Neuronal stem cell (in vitro differentiated cells): ENCODE measurements around the gene CMTM7.
"Not testable (repeated sequence)": the region's sequence is repeated elsewhere in the genome, so short reads cannot be mapped to it uniquely, and the experiment has no call there.

Source experiments
- DNase-seq: peaks from one replicate; pipeline ENCODE4 v3.0.0-alpha.2; 2013; ENCODE audit warnings: low spot score
- H2AFZ ChIP-seq: one replicate; pipeline ENCODE4 v1.6.1; 2013; ENCODE audit warnings: mild to moderate bottlenecking, low read length, inconsistent platforms
- H2AK5ac ChIP-seq: 2 replicates; pipeline ENCODE4 v1.6.1; 2013; ENCODE audit warnings: low read depth, mild to moderate bottlenecking, inconsistent platforms, low read length, moderate library complexity, mixed read lengths
- H2BK120ac ChIP-seq: 2 replicates; pipeline ENCODE4 v1.6.1; 2013; ENCODE audit warnings: low read depth, mild to moderate bottlenecking, inconsistent platforms, low read length, moderate library complexity, mixed read lengths
- H2BK12ac ChIP-seq: one replicate; pipeline ENCODE4 v1.6.1; 2013; ENCODE audit warnings: low read length, inconsistent platforms
- H2BK15ac ChIP-seq: 2 replicates; pipeline ENCODE4 v1.6.1; 2013; ENCODE audit warnings: mild to moderate bottlenecking, low read length, inconsistent platforms, mixed read lengths
- H2BK5ac ChIP-seq: one replicate; pipeline ENCODE4 v1.6.1; 2013; ENCODE audit warnings: inconsistent platforms, mild to moderate bottlenecking, low read length, moderate library complexity
- H3K14ac ChIP-seq: one replicate; pipeline ENCODE4 v1.6.1; 2013; ENCODE audit warnings: low read length, inconsistent platforms
- H3K18ac ChIP-seq: 2 replicates; pipeline ENCODE4 v1.6.1; 2013; ENCODE audit warnings: low read length, inconsistent platforms
- H3K23ac ChIP-seq: 2 replicates; pipeline ENCODE4 v1.6.1; 2013; ENCODE audit warnings: low read depth, mild to moderate bottlenecking, mixed read lengths, low read length, inconsistent platforms; ENCODE audit not compliant: poor library complexity
- H3K27ac ChIP-seq: replicated peaks from 3 replicates; pipeline ENCODE4 v1.5.1; 2013; ENCODE audit warnings: low read length, inconsistent platforms
- H3K27me3 ChIP-seq, 3 experiments: 2 replicates each; pipeline ENCODE4 v1.6.1; 2013; ENCODE audit warnings: low read length in 3 of 3, mild to moderate bottlenecking in 2 of 3, inconsistent platforms in 1 of 3, low read depth in 1 of 3, mixed read lengths in 1 of 3, moderate library complexity in 1 of 3; ENCODE audit not compliant: control insufficient read depth in 3 of 3, insufficient read depth in 3 of 3
- H3K36me3 ChIP-seq, 2 donors: replicated peaks in 1 of 2; 2 replicates each; pipeline ENCODE4 v1.6.1; 2013; ENCODE audit warnings: low read length in 2 of 2; ENCODE audit not compliant: control insufficient read depth in 2 of 2, insufficient read depth in 2 of 2
- H3K4ac ChIP-seq: 2 replicates; pipeline ENCODE4 v1.6.1; 2013; ENCODE audit warnings: inconsistent platforms, mild to moderate bottlenecking, low read length, moderate library complexity
- H3K4me1 ChIP-seq, 2 donors: 1 replicate in 1 of 2; 2 replicates in 1 of 2; pipeline ENCODE4 v1.6.1; 2013; ENCODE audit warnings: low read length in 2 of 2, low read depth in 1 of 2; ENCODE audit not compliant: control insufficient read depth in 2 of 2, insufficient read depth in 1 of 2
- H3K4me2 ChIP-seq: one replicate; pipeline ENCODE4 v1.6.1; 2013; ENCODE audit warnings: mild to moderate bottlenecking, low read length, inconsistent platforms; ENCODE audit not compliant: insufficient read depth, poor library complexity, severe bottlenecking
- H3K4me3 ChIP-seq, 2 donors: 2 replicates each; pipeline ENCODE4 v1.5.1; 2013; ENCODE audit warnings: low read length in 2 of 2, mild to moderate bottlenecking in 2 of 2, inconsistent platforms in 1 of 2, moderate library complexity in 1 of 2
- H3K79me1 ChIP-seq: one replicate; pipeline ENCODE4 v1.6.1; 2013; ENCODE audit warnings: low read depth, mild to moderate bottlenecking, inconsistent platforms, low read length, moderate library complexity
- H3K9ac ChIP-seq: one replicate; pipeline ENCODE4 v1.6.1; 2013; ENCODE audit warnings: mild to moderate bottlenecking, low read depth, low read length, inconsistent platforms; ENCODE audit not compliant: poor library complexity
- H3K9me3 ChIP-seq, 2 donors: replicated peaks in 1 of 2; 2 replicates each; pipeline versions ENCODE3 to v1.6.1; 2013; ENCODE audit warnings: low read length in 2 of 2, mild to moderate bottlenecking in 2 of 2, inconsistent platforms in 1 of 2, low read depth in 1 of 2, mixed read lengths in 1 of 2, moderate library complexity in 1 of 2; ENCODE audit not compliant: control insufficient read depth in 2 of 2, insufficient read depth in 1 of 2
- H4K8ac ChIP-seq: one replicate; pipeline ENCODE4 v1.6.1; 2013; ENCODE audit warnings: low read depth, mild to moderate bottlenecking, inconsistent platforms, low read length, moderate library complexity
- H4K91ac ChIP-seq: one replicate; pipeline ENCODE4 v1.6.1; 2013; ENCODE audit warnings: low read length, low read depth, mild to moderate bottlenecking, inconsistent platforms; ENCODE audit not compliant: poor library complexity
- WGBS, 2 donors: extraction: QIAGEN DNeasy Blood & Tissue Kit; methylation state at CpG; one replicate each; pipeline ENCODE4 v1.1.7; 2013; ENCODE audit warnings: missing lambda C conversion rate in 2 of 2, mixed read lengths in 1 of 2; ENCODE audit not compliant: insufficient read length in 2 of 2, insufficient replicate concordance in 1 of 2; ENCODE audit errors: extremely low coverage in 2 of 2; 5-methylcytosine and 5-hydroxymethylcytosine counted together

The CMTM7 gene

GRCh38 chr3:32462191-32462986 lies 70.7 kb downstream of the CMTM7 start:
- H3K4me2 ChIP-seq, DNase-seq: not testable (repeated sequence)
- WGBS, 2 donors = no CpG with 5 or more reads among the region's 9 CpGs

GRCh38 chr3:32463415-32463814 lies 71.8 kb downstream of the CMTM7 start:
- not testable (repeated sequence) for H2BK120ac ChIP-seq, H3K9ac ChIP-seq, H3K4me3 ChIP-seq, DNase-seq, H3K4me2 ChIP-seq, H2AK5ac ChIP-seq, H3K36me3 ChIP-seq, H3K23ac ChIP-seq, H3K27me3 ChIP-seq, H2BK12ac ChIP-seq, H4K8ac ChIP-seq, H3K27ac ChIP-seq, H3K18ac ChIP-seq, H2BK5ac ChIP-seq, H3K4ac ChIP-seq, H4K91ac ChIP-seq, H2AFZ ChIP-seq, H2BK15ac ChIP-seq, H3K79me1 ChIP-seq, H3K9me3 ChIP-seq, H3K14ac ChIP-seq
- whole genome bisulfite sequencing, 2 donors = no CpG with 5 or more reads among the region's 7 CpGs
- peaks cover 12 to 20% of the 10 kb centered on the region in 2 donors for H3K4me1 ChIP-seq

More at GRCh38 chr3:32462191-32462986, 70.7 kb downstream of the CMTM7 start:
- not testable (repeated sequence) for H3K4me3 ChIP-seq, H2AFZ ChIP-seq, H2BK120ac ChIP-seq, H3K18ac ChIP-seq, H3K9me3 ChIP-seq, H3K79me1 ChIP-seq, H3K4ac ChIP-seq, H4K91ac ChIP-seq, H2BK5ac ChIP-seq, H4K8ac ChIP-seq, H3K9ac ChIP-seq, H3K23ac ChIP-seq, H3K27me3 ChIP-seq, H2AK5ac ChIP-seq, H3K27ac ChIP-seq, H3K36me3 ChIP-seq, H2BK12ac ChIP-seq, H3K14ac ChIP-seq, H2BK15ac ChIP-seq
- peaks cover 10 to 20% of the 10 kb centered on the region in 2 donors for H3K4me1 ChIP-seq

GRCh38 chr3:32464726-32465125 lies 73.1 kb downstream of the CMTM7 start:
- H2BK12ac ChIP-seq, H2AFZ ChIP-seq, H3K4me3 ChIP-seq, H2BK120ac ChIP-seq, H4K8ac ChIP-seq, H3K14ac ChIP-seq, H4K91ac ChIP-seq, H3K18ac ChIP-seq, H2BK5ac ChIP-seq, H3K79me1 ChIP-seq, H3K4ac ChIP-seq, H3K4me2 ChIP-seq, H3K9me3 ChIP-seq, DNase-seq, H2AK5ac ChIP-seq, H3K27me3 ChIP-seq, H3K27ac ChIP-seq, H3K9ac ChIP-seq, H3K23ac ChIP-seq, H2BK15ac ChIP-seq: not testable (repeated sequence)
- H3K4me1 ChIP-seq = peaks cover 8 to 15% of the 10 kb centered on the region in 2 donors
- peaks cover 3 to 17% of the 10 kb centered on the region in 2 donors for H3K36me3 ChIP-seq
- WGBS, 2 donors = no CpG with 5 or more reads among the region's 7 CpGs

GRCh38 chr3:32466808-32467207 lies 75.2 kb downstream of the CMTM7 start:
- H2AFZ ChIP-seq, H2BK15ac ChIP-seq, H2AK5ac ChIP-seq, H3K4me3 ChIP-seq, H3K27me3 ChIP-seq, H3K23ac ChIP-seq, H3K18ac ChIP-seq, H3K14ac ChIP-seq, DNase-seq, H3K4me2 ChIP-seq, H3K79me1 ChIP-seq, H3K9ac ChIP-seq, H4K91ac ChIP-seq, H4K8ac ChIP-seq, H2BK12ac ChIP-seq, H3K4me1 ChIP-seq, H3K4ac ChIP-seq, H3K27ac ChIP-seq, H2BK5ac ChIP-seq, H3K9me3 ChIP-seq, H2BK120ac ChIP-seq: not testable (repeated sequence)
- H3K36me3 ChIP-seq = peaks cover 3 to 32% of the 10 kb centered on the region in 2 donors
- WGBS, 2 donors = no CpG with 5 or more reads among the region's 6 CpGs
